Lower leg skin (tissue), 3 donors: ENCODE results near the gene NASP.

Experiments used
- POLR2A ChIP-seq, 2 donors: fragments of 450-650 bp; IDR thresholded peaks; one replicate each; pipeline ENCODE4 v1.6.1; 2016 to 2017; ENCODE audit warnings: antibody characterized with exemption in 2 of 2, mild to moderate bottlenecking in 1 of 2, moderate library complexity in 1 of 2
- TF ChIP-seq, protein P1 (sequence below), 3 donors: fragments of 450-650 bp; IDR thresholded peaks; one replicate each; pipeline ENCODE4 v1.5.1; 2016; ENCODE audit warnings: antibody characterized with exemption in 3 of 3, mild to moderate bottlenecking in 3 of 3, moderate library complexity in 2 of 3

DNA sequence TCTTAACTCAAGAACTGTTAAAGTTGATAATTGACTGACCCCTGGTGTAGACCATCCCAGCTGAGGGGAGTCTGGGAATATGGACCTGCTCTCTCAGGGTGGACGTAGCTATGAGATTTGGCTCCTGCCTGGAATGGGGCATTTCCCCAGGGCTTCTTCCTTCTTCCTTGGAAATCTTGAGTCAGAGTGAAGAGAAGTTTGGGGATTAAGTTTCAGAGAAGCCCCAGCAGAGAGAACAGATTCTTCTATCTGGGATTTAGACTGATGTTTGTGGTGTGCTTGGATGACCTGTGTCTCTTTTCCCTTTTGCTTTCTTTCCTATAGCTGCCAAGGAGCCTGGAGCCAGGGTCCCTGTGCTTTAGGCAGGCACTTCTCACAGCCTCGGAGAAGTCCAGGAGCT is 20.0 kb upstream of the NASP start:
- TF ChIP-seq, protein P1, sequence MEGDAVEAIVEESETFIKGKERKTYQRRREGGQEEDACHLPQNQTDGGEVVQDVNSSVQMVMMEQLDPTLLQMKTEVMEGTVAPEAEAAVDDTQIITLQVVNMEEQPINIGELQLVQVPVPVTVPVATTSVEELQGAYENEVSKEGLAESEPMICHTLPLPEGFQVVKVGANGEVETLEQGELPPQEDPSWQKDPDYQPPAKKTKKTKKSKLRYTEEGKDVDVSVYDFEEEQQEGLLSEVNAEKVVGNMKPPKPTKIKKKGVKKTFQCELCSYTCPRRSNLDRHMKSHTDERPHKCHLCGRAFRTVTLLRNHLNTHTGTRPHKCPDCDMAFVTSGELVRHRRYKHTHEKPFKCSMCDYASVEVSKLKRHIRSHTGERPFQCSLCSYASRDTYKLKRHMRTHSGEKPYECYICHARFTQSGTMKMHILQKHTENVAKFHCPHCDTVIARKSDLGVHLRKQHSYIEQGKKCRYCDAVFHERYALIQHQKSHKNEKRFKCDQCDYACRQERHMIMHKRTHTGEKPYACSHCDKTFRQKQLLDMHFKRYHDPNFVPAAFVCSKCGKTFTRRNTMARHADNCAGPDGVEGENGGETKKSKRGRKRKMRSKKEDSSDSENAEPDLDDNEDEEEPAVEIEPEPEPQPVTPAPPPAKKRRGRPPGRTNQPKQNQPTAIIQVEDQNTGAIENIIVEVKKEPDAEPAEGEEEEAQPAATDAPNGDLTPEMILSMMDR (IDR thresholded peaks at IDR 0.05), result no peak
- TF ChIP-seq POLR2A (IDR thresholded peaks at IDR 0.05), result no peak
